Measurements from ENCODE around the gene NHLRC4. TPM values are rescaled to one million over a fixed set of nuclear protein-coding genes. Genes with fewer than 3 reads are reported as not detected.
A peak's percentile ranks its signal among the peaks of the same experiment; 100 is the strongest.

The NHLRC4 gene
- polyA plus RNA-seq, 2 of the 4 experiments (the other 2 are of a cell fraction): 0.03 to 0.09 TPM

DNA sequence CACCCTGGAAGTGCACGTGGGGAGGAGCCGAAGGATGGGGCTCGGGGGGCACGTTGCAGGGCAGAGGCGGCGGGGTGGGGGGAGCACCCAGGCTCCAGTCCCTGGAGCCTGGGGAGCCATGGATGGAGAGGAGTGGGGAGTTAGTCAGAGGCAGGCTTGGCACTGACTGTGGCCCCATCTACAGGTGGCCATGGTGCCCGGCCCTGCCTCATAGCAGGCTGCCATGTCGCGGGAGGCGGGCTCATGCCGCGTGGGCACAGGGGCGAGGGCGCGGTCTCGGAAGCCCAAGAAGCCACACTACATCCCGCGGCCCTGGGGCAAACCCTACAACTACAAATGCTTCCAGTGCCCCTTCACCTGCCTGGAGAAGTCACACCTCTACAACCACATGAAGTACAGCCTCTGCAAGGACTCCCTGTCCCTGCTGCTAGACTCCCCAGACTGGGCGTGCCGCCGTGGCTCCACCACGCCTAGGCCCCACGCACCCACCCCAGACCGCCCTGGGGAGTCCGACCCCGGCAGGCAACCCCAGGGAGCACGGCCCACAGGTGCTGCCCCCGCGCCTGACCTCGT, 3.6 kb upstream of the NHLRC4 start:
- no peaks in the 10 kb centered on the region for H3K9me3 ChIP-seq
- ChIA-PET POLR2A (no interaction called here), CTCF (no interaction called here)
- H3K4me3 ChIP-seq: no peak overlapping the region
- no peak overlapping the region for H3K27ac ChIP-seq
- no peak overlapping the region for H3K4me2 ChIP-seq
- ATAC-seq: 0 out of 6 replicates have a peak, but pooled peaks of 1 of the 2 experiments have one; percentile 2
- TF ChIP-seq HOXA7 (CRISPR knock-in tag; IDR thresholded peaks at IDR 0.05) (no peak), NFE2L2 (conservative IDR thresholded peaks at IDR 0.05; ENCODE audit: low read length) (no peak), ESRRA (IDR thresholded peaks at IDR 0.05; ENCODE audit: borderline replicate concordance, low read length) (no peak), FOSL2 (IDR thresholded peaks at IDR 0.05) (no peak), FOSL2 (CRISPR knock-in tag; IDR thresholded peaks at IDR 0.05) (no peak), ATOH8 (CRISPR knock-in tag; IDR thresholded peaks at IDR 0.05; ENCODE audit: low read depth) (no peak), SREBF2 (IDR thresholded peaks at IDR 0.05) (no peak), EHF (CRISPR knock-in tag; IDR thresholded peaks at IDR 0.05) (no peak), RFX5 (IDR thresholded peaks at IDR 0.05) (no peak), USF2 (IDR thresholded peaks at IDR 0.05) (no peak), CHD2 (IDR thresholded peaks at IDR 0.05; ENCODE audit: low read length, partially characterized antibody) (no peak), SMC3 (IDR thresholded peaks at IDR 0.05) (no peak)
- TF ChIP-seq, protein P1, sequence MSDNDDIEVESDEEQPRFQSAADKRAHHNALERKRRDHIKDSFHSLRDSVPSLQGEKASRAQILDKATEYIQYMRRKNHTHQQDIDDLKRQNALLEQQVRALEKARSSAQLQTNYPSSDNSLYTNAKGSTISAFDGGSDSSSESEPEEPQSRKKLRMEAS (IDR thresholded peaks at IDR 0.05): no peak
- TF ChIP-seq, protein P2, sequence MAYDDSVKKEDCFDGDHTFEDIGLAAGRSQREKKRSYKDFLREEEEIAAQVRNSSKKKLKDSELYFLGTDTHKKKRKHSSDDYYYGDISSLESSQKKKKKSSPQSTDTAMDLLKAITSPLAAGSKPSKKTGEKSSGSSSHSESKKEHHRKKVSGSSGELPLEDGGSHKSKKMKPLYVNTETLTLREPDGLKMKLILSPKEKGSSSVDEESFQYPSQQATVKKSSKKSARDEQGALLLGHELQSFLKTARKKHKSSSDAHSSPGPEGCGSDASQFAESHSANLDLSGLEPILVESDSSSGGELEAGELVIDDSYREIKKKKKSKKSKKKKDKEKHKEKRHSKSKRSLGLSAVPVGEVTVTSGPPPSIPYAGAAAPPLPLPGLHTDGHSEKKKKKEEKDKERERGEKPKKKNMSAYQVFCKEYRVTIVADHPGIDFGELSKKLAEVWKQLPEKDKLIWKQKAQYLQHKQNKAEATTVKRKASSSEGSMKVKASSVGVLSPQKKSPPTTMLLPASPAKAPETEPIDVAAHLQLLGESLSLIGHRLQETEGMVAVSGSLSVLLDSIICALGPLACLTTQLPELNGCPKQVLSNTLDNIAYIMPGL (CRISPR knock-in tag; IDR thresholded peaks at IDR 0.05; ENCODE audit: borderline replicate concordance): no peak
- no CpG with 5 or more reads among the region's 30 CpGs for WGBS (ENCODE audit: missing lambda C conversion rate)
- no peak for DNase-seq (ENCODE audit: low read depth in 1 of 2, low spot score in 1 of 2)
- no peak for FAIRE-seq
- H3K4me1 ChIP-seq: peaks cover 20% of the 10 kb centered on the region

DNA sequence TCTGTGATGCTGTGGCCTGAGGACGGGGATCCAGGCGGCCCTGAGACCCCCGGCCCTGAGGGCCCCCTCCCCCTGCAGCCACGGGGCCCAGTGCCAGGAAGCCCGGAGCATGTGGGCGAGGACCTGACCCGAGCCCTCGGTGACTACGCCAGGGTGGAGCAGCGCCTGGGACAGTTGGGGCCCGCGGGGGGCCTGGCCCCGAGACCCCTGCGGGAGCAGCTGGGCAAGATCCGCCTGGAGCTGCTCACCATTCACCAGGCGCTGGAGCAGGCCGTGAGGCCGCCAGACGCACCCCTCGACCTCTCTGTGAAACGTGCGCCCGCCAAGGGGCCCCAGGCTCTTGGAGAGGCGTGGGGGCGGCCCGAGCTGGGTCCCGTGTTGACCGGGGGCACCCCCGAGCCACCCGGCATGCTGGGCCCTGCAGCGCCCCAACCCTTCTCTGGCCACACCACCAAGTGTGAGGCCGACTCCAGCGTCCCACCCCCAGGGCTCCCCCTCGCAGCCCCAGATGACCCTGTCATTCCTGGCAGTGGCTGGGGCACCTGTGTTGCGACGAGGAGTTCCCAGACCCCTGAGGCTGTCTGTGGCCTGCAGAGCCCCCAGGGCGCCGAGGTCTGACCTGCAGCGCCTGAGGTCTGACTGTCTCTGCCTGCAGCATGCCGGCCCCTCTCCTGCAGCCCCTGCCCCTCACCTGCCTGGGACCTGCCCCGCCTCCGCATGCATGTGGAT, 2.0 kb upstream of the NHLRC4 start:
- WGBS (ENCODE audit: missing lambda C conversion rate): 84% methylated on average over 11 of the region's 42 CpGs
- no peak for DNase-seq (ENCODE audit: low read depth in 1 of 2, low spot score in 1 of 2)
- Histone ChIP-seq H3K4me2 (no peak overlapping the region), H3K9me3 (no peaks in the 10 kb centered on the region), H3K4me1 (peaks cover 29% of the 10 kb centered on the region), H3K4me3 (no peak overlapping the region), H3K27ac (no peak overlapping the region)
- POLR2A ChIA-PET: no interaction called here
- ATAC-seq: no peak
- CTCF ChIA-PET: no interaction called here
- no peak for FAIRE-seq
- TF ChIP-seq SMC3 (IDR thresholded peaks at IDR 0.05) (no peak), CHD4 (IDR thresholded peaks at IDR 0.05; ENCODE audit: borderline replicate concordance) (no peak), TFCP2L1 (CRISPR knock-in tag; IDR thresholded peaks at IDR 0.05) (no peak), PHF8 (IDR thresholded peaks at IDR 0.05; ENCODE audit: borderline replicate concordance, low read depth) (no peak), SREBF2 (IDR thresholded peaks at IDR 0.05) (no peak), RNF2 (IDR thresholded peaks at IDR 0.05; ENCODE audit: borderline replicate concordance, low read depth) (no peak), E2F6 (IDR thresholded peaks at IDR 0.05; ENCODE audit: borderline replicate concordance, low read depth) (no peak), FOSL2 (IDR thresholded peaks at IDR 0.05) (no peak), FOSL2 (CRISPR knock-in tag; IDR thresholded peaks at IDR 0.05) (no peak), KDM5A (IDR thresholded peaks at IDR 0.05) (no peak), FOSB (CRISPR knock-in tag; IDR thresholded peaks at IDR 0.05) (no peak), RAD21 (conservative IDR thresholded peaks at IDR 0.05 in 1 of 2, IDR thresholded peaks at IDR 0.05 in 1 of 2) (no peak), NR3C1 (IDR thresholded peaks at IDR 0.05) (no peak)
- TF ChIP-seq, protein P2 (CRISPR knock-in tag; IDR thresholded peaks at IDR 0.05; ENCODE audit: borderline replicate concordance): no peak
